GM18951 (cell line): ENCODE measurements around the gene ZBTB7B.

Experiments used
- POLR2A ChIP-seq: IDR thresholded peaks from 4 replicates; pipeline ENCODE4 v1.6.1; 2011; ENCODE audit warnings: mild to moderate bottlenecking; ENCODE audit not compliant: insufficient read length, insufficient read depth; ENCODE audit errors: extremely low read depth
- in situ Hi-C: fragments of 300-500 bp; cut with MboI; formaldehyde crosslinking; loops from one replicate; pipeline ENCODE4 v1.12.0; 2022; ENCODE audit warnings: low sequenced_read_pairs, mixed read lengths, inconsistent platforms; ENCODE audit not compliant: unreplicated experiment

Gene ZBTB7B

DNA sequence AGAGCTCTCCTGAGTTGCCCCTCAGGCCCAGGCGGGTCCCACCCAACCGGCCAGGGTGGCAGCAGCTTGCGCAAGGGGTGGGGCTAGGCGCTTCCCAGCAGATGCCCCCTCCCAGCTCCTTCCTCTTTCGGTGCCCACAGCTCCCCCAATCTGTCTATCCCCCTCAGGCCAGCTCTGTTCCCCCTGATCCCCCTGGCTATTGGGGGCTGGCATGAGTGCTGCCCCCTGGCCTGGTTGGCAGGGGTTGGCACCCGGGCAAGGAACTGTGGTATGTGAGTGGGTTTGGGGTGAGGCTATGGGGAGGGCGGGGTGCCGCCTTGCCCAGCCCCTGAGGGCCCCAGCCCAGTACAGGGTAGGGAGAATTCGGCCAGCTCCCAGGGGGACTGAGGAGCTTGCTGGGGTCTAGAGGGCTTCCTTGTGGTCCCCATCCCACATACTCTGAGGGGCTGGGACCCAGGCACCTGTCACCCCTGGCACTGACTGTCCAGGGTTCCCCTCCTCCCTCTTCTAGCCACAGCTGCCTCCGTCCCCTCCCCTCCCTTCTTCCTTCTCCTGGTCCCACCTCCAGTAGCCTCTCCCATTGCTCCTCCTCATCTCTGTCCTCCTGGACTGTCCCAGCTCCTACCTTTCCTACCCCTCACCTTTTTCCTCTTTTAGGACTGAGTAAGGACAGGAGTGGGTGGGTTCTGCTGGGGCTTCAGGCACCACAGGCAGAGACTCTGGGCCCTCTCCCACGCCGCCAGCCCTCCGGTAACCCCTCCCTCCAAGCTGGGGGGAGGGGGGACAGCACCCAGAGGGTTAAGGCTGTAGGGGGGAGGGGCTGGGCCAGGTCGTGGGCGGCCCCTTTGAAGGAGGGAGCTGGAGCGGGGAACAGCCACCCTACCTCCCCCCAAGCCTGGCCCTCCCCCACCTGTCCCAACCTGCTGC is 5.7 kb downstream of the ZBTB7B start:
- in situ Hi-C loops: no loop called here

GRCh38 chr1:155009221-155009711 is 6.7 kb downstream of the ZBTB7B start:
- in situ Hi-C loops: no loop called here
- no peak for TF ChIP-seq POLR2A

More for the DNA sequence above, 5.7 kb downstream of the ZBTB7B start:
- no peak for TF ChIP-seq POLR2A

GRCh38 chr1:155009742-155010141 is 7.1 kb downstream of the ZBTB7B start:
- in situ Hi-C loops: no loop called here
- no peak for TF ChIP-seq POLR2A

DNA sequence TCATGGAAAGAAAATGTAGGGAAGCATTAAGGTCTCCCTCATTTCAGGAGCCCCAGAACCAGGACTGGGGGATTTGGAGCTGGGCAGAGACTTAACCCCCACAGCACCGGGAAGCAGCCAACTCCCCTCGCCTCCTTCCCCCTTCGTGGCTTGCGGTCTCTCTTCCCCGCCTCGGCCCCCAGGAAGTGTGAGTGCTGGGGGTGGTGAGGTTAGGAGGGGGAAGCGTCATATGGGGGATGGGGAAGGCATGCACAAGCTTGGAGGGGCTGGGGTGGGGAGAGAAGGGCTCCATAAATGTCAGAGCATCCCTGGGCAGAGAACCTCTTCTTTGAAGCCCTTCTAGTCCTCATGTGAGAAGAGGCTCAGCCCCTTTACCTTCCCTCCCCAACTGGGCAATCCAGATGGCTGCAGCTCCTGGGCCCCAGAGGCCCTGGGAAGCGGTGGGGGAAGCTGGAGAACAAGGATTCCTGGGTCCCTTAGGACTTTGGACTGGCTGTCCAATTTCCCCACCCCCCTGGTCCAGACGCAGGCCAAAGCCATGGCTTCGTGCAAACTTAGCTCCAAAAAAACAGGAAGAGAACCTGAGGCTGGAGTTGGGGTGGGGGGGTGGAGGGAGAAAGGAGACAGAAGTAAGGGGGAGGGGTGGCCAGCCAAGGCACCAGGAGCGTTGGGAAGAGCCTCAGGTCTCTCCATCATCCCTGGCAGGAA is 7.8 kb downstream of the ZBTB7B start:
- in situ Hi-C loops: no loop called here
- no peak for TF ChIP-seq POLR2A

DNA sequence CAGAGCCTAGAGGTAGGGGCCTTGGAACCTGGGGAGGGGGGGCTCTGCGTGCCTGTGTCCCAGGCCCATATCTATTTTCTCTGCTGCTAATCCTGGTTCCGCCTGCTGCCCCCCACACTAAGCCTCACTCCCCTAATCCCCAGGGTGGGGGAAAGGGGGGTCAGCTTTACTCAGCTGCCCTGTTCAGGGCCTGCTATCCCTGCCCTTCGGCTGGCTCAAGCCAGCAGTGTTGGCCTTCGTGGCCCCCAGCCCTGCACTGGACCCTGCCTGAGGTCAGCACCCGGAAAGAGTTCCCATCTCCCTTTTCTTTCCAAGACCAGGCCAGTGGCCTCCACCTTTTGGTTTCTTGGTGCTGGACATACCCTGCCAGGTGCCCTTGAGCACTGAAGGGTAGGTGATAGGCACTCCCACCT is 8.4 kb downstream of the ZBTB7B start:
- in situ Hi-C loops: no loop called here
- TF ChIP-seq POLR2A: no peak

GRCh38 chr1:155011437-155012025 is 8.9 kb downstream of the ZBTB7B start:
- no peak for TF ChIP-seq POLR2A
- in situ Hi-C loops: no loop called here

- TF ChIP-seq POLR2A: no peak
- in situ Hi-C loops: no loop called here
These were observed 9.5 kb downstream of the ZBTB7B start for GRCh38 chr1:155012026-155012546.

GRCh38 chr1:155012776-155013602 is 10.4 kb downstream of the ZBTB7B start:
- in situ Hi-C loops: no loop called here

DNA sequence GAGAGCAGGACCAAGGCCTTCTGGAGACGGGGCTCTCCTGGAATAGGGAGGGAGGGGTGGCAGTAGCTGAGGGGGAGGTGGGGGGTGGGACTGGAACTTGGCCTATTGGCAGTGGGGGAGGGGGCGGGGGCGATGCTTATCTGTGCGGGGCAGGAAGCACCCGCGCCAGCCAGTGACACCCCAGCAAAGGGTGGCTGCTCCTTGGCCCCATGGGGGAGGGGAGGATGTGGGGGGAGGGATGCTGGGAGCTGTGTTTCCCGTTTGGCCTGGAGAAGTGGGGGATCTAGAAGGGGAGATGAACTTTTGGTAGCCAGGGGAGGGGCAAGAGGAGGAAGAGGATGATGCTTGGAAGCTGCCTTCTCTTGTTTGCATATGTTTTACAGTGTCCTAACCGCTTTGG is 11.0 kb downstream of the ZBTB7B start:
- no peak for TF ChIP-seq POLR2A
- in situ Hi-C loops: no loop called here

More at GRCh38 chr1:155012776-155013602, 10.4 kb downstream of the ZBTB7B start:
- no peak for TF ChIP-seq POLR2A

DNA sequence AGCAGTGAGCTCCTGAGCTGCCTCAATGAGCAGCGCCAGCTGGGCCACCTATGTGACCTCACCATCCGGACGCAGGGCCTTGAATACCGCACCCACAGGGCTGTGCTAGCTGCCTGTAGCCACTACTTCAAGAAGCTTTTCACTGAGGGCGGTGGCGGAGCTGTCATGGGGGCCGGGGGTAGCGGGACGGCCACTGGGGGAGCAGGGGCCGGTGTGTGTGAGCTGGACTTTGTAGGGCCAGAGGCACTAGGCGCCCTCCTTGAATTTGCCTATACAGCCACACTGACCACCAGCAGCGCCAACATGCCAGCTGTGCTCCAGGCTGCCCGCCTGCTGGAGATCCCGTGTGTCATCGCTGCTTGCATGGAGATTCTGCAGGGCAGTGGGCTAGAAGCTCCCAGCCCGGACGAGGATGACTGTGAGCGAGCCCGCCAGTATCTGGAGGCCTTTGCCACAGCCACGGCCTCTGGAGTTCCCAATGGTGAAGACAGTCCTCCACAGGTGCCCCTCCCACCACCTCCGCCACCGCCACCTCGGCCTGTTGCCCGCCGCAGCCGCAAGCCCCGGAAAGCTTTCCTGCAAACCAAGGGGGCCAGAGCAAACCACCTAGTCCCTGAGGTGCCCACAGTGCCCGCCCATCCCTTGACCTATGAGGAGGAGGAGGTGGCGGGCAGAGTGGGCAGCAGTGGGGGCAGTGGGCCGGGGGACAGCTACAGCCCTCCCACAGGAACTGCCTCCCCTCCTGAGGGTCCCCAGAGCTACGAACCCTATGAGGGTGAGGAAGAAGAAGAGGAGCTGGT is 12.3 kb downstream of the ZBTB7B start:
- in situ Hi-C loops: no loop called here
- TF ChIP-seq POLR2A: no peak

DNA sequence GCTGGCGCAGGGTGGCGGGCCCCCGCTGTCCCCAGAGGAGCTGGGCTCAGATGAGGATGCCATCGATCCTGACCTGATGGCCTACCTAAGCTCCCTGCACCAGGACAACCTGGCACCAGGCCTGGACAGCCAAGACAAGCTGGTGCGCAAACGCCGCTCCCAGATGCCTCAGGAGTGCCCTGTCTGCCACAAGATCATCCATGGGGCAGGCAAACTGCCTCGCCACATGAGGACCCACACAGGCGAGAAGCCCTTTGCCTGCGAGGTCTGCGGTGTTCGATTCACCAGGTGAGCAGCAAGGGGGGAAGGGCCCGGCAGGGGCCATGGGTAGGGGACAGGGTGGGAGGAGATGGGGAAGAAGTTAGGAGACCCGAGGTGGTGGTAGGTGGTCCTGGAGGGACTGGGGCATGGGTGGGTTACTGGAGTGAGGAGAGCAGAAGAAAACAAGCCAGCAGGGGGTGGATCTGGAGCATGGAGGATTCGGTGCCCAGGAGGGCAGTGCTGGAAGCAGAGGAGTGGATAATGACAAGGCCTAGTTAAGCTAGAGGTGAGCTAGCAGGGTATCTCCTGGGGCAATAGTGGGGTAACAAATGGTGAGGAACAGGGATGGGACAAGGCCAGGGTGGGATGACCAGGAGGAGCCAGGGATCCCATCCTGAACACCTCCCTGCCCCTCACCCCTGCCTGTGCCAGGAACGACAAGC is 13.1 kb downstream of the ZBTB7B start:
- TF ChIP-seq POLR2A: no peak
- in situ Hi-C loops: no loop called here
